Neural cell (in vitro differentiated cells): ENCODE data around the gene MAGI1. TPM values are rescaled to one million over a fixed set of nuclear protein-coding genes. Genes with fewer than 3 reads are reported as not detected.

Source experiments
- H2AFZ ChIP-seq: fragments of 200-600, 300-800 bp; sonication (generic), shearing (Covaris generic); 2 replicates; pipeline ENCODE4 v1.6.0; 2014; ENCODE audit warnings: low read depth, mild to moderate bottlenecking, antibody characterized with exemption, low read length, moderate library complexity
- H3F3A ChIP-seq: fragments of 200-600 bp; shearing (Covaris generic); 2 replicates; pipeline ENCODE4 v1.6.1; 2016; ENCODE audit warnings: mild to moderate bottlenecking, moderate library complexity, mixed read lengths, antibody characterized with exemption, low read length; ENCODE audit not compliant: insufficient read depth, poor library complexity, severe bottlenecking
- H3K27ac ChIP-seq: fragments of 200-600, 300-800 bp; sonication (generic), shearing (Covaris generic); 2 replicates; pipeline ENCODE4 v1.5.1; 2014; ENCODE audit warnings: mild to moderate bottlenecking, low read length, moderate library complexity
- H3K27me3 ChIP-seq: fragments of 300-800, 200-600 bp; sonication (generic), shearing (Covaris generic); 2 replicates; pipeline ENCODE4 v1.6.0; 2014; ENCODE audit warnings: mild to moderate bottlenecking, low read depth, low read length, moderate library complexity; ENCODE audit not compliant: insufficient read depth
- H3K36me3 ChIP-seq: fragments of 300-800, 200-600 bp; sonication (generic), shearing (Covaris generic); 2 replicates; pipeline ENCODE4 v1.5.1; 2014; ENCODE audit warnings: mild to moderate bottlenecking, antibody characterized with exemption, low read length, moderate library complexity; ENCODE audit not compliant: insufficient read depth
- H3K4me2 ChIP-seq: fragments of 300-800, 200-600 bp; sonication (generic), shearing (Covaris generic); 2 replicates; pipeline ENCODE4 v1.6.0; 2014; ENCODE audit warnings: mild to moderate bottlenecking, low read length
- H3K4me3 ChIP-seq: fragments of 300-800, 200-600 bp; sonication (generic), shearing (Covaris generic); 2 replicates; pipeline ENCODE4 v1.5.1; 2014; ENCODE audit warnings: mild to moderate bottlenecking, low read length, moderate library complexity
- H3K79me2 ChIP-seq: fragments of 200-600 bp; shearing (Covaris generic); replicated peaks from 2 replicates; pipeline ENCODE4 v1.6.0; 2014; ENCODE audit warnings: mild to moderate bottlenecking, low read length, moderate library complexity; ENCODE audit not compliant: insufficient read depth
- H3K9ac ChIP-seq: fragments of 300-800, 200-600 bp; sonication (generic), shearing (Covaris generic); 2 replicates; pipeline ENCODE4 v1.6.1; 2016; ENCODE audit warnings: mild to moderate bottlenecking, low read length, mixed read lengths
- H3K9me2 ChIP-seq: fragments of 200-600 bp; shearing (Covaris generic); 2 replicates; pipeline ENCODE4 v1.6.1; 2016; ENCODE audit warnings: mild to moderate bottlenecking, low read length, mixed read lengths; ENCODE audit not compliant: insufficient read depth
- H3K9me3 ChIP-seq: fragments of 200-600, 300-800 bp; sonication (generic), shearing (Covaris generic); 2 replicates; pipeline ENCODE4 v1.6.1; 2016; ENCODE audit warnings: mild to moderate bottlenecking, mixed run types, low read length, moderate library complexity, mixed read lengths
- H4K20me1 ChIP-seq: fragments of 200-600 bp; shearing (Covaris generic); 2 replicates; pipeline ENCODE4 v1.6.1; 2016; ENCODE audit warnings: mild to moderate bottlenecking, mixed run types; ENCODE audit not compliant: insufficient read depth
- CTCF ChIP-seq: fragments of 450-650 bp; IDR thresholded peaks from 2 replicates; pipeline ENCODE4 v1.5.1; 2014; ENCODE audit warnings: antibody characterized with exemption, mild to moderate bottlenecking, moderate library complexity; ENCODE audit not compliant: poor library complexity, severe bottlenecking
- EP300 ChIP-seq: fragments of 450-650 bp; conservative IDR thresholded peaks from 2 replicates; pipeline ENCODE4 v1.6.1; 2014; ENCODE audit warnings: antibody characterized with exemption, mild to moderate bottlenecking, moderate library complexity; ENCODE audit not compliant: poor library complexity, severe bottlenecking
- EZH2 ChIP-seq: fragments of 200-600, 300-800 bp; shearing (Covaris generic), sonication (generic); IDR thresholded peaks from 2 replicates; pipeline ENCODE4 v1.6.1; 2014; ENCODE audit warnings: antibody characterized with exemption, low read length, borderline replicate concordance, mild to moderate bottlenecking; ENCODE audit not compliant: insufficient read depth, poor library complexity, severe bottlenecking
- MXI1 ChIP-seq: fragments of 450-650 bp; conservative IDR thresholded peaks from 2 replicates; pipeline ENCODE4 v1.6.1; 2014; ENCODE audit warnings: antibody characterized with exemption, mild to moderate bottlenecking; ENCODE audit not compliant: poor library complexity, severe bottlenecking
- POLR2AphosphoS5 ChIP-seq: IDR thresholded peaks from 2 replicates; pipeline ENCODE4 v1.6.1; 2012
- RAD21 ChIP-seq: fragments of 450-650 bp; conservative IDR thresholded peaks from 2 replicates; pipeline ENCODE4 v1.6.1; 2014; ENCODE audit warnings: antibody characterized with exemption, mild to moderate bottlenecking, moderate library complexity
- REST ChIP-seq: IDR thresholded peaks from 2 replicates; pipeline ENCODE4 v1.6.1; 2012; ENCODE audit warnings: borderline replicate concordance
- SMC3 ChIP-seq: fragments of 450-650 bp; conservative IDR thresholded peaks from 2 replicates; pipeline ENCODE4 v1.6.1; 2014; ENCODE audit warnings: antibody characterized with exemption, mild to moderate bottlenecking, moderate library complexity; ENCODE audit not compliant: poor library complexity
- TAF1 ChIP-seq: IDR thresholded peaks from 2 replicates; pipeline ENCODE4 v1.6.1; 2012; ENCODE audit warnings: low read depth
- polyA plus RNA-seq: library from polyadenylated mRNA; depleted of rRNA; stranded (reverse); fragments of >200 nt; gene quantifications from 2 replicates; pipeline ENCODE4 v1.2.3, GENCODE V29; 2014

The MAGI1 gene
- polyA plus RNA-seq, 1 donor from 2014 or later: 44.7 TPM

GRCh38 chr3:65897766-65898165, 141.0 kb downstream of the MAGI1 start:
- Histone ChIP-seq H3K9ac (no peak overlapping the region), H3K27me3 (no peaks in the 10 kb centered on the region), H3K4me2 (no peak overlapping the region), H3K79me2 (no peaks in the 10 kb centered on the region), H3F3A (no peaks in the 10 kb centered on the region), H2AFZ (no peak overlapping the region), H3K27ac (no peak overlapping the region), H3K36me3 (no peaks in the 10 kb centered on the region), H3K4me3 (no peak overlapping the region), H3K9me3 (no peaks in the 10 kb centered on the region), H3K9me2 (no peaks in the 10 kb centered on the region), H4K20me1 (no peaks in the 10 kb centered on the region)
- TF ChIP-seq EZH2 (no peak), EP300 (no peak), CTCF (no peak), REST (no peak), RAD21 (no peak), TAF1 (no peak), SMC3 (no peak), MXI1 (no peak), POLR2AphosphoS5 (no peak)

GRCh38 chr3:65896321-65896720, 142.4 kb downstream of the MAGI1 start:
- Histone ChIP-seq H3K79me2 (no peaks in the 10 kb centered on the region), H3K4me2 (no peak overlapping the region), H3K36me3 (no peaks in the 10 kb centered on the region), H2AFZ (no peak overlapping the region), H3K9me3 (no peaks in the 10 kb centered on the region), H3F3A (no peaks in the 10 kb centered on the region), H4K20me1 (no peaks in the 10 kb centered on the region), H3K4me3 (no peak overlapping the region), H3K27ac (no peak overlapping the region), H3K9ac (no peak overlapping the region), H3K9me2 (no peaks in the 10 kb centered on the region), H3K27me3 (no peaks in the 10 kb centered on the region)
- no peak for TF ChIP-seq TAF1
